Activated CD8-positive, alpha-beta memory T cell treated with anti-CD3 and anti-CD28 coated beads, Interleukin-2, amount 50 U/mL, for 4 hours (primary cell): ENCODE data around the gene TRH.
"Not testable (repeated sequence)": the region's sequence is repeated elsewhere in the genome, so short reads cannot be mapped to it uniquely, and the experiment has no call there.

ENCODE experiments used
- DNase-seq: peaks from one replicate; pipeline ENCODE4 v3.0.0-alpha.2; 2020

The TRH gene

GRCh38 chr3:129966876-129967275, 7.6 kb upstream of the TRH start:
- no peak for DNase-seq

- DNase-seq = no peak
Observed at GRCh38 chr3:129967761-129968160, 6.8 kb upstream of the TRH start.

GRCh38 chr3:129971351-129972052, 3.0 kb upstream of the TRH start:
- no peak for DNase-seq

GRCh38 chr3:129972301-129972700, 2.2 kb upstream of the TRH start:
- DNase-seq = no peak

GRCh38 chr3:129973853-129974563, 512 bp upstream of the TRH start:
- no peak for DNase-seq

- no peak for DNase-seq
Observed at GRCh38 chr3:129974833-129975704, 549 bp downstream of the TRH start.

GRCh38 chr3:129975705-129976048, 1.2 kb downstream of the TRH start:
- DNase-seq = no peak

GRCh38 chr3:129976286-129976685, 1.8 kb downstream of the TRH start:
- no peak for DNase-seq

- DNase-seq = no peak
Observed at GRCh38 chr3:129978123-129978522, 3.6 kb downstream of the TRH start.

GRCh38 chr3:129979905-129980304, 5.4 kb downstream of the TRH start:
- DNase-seq = no peak

- no peak for DNase-seq
Observed at GRCh38 chr3:129983561-129983960, 9.0 kb downstream of the TRH start.

GRCh38 chr3:129984125-129984524, 9.6 kb downstream of the TRH start:
- no peak for DNase-seq

- no peak for DNase-seq
Observed at GRCh38 chr3:129985113-129985512, 10.6 kb downstream of the TRH start.

- DNase-seq = no peak
Observed at GRCh38 chr3:129988429-129988828, 13.9 kb downstream of the TRH start.

GRCh38 chr3:129989414-129989813, 14.9 kb downstream of the TRH start:
- no peak for DNase-seq

GRCh38 chr3:129992781-129993180, 18.3 kb downstream of the TRH start:
- DNase-seq = no peak

GRCh38 chr3:129994883-129995559, 20.5 kb downstream of the TRH start:
- DNase-seq = no peak

- DNase-seq = no peak
Observed at GRCh38 chr3:129996073-129996472, 21.6 kb downstream of the TRH start.

- DNase-seq = not testable (repeated sequence)
Observed at GRCh38 chr3:129999176-129999575, 24.7 kb downstream of the TRH start.

GRCh38 chr3:130002666-130003598, 28.4 kb downstream of the TRH start:
- DNase-seq = peak; percentile 72

- no peak for DNase-seq
Observed at GRCh38 chr3:130010556-130010955, 36.0 kb downstream of the TRH start.

GRCh38 chr3:130012108-130012507, 37.6 kb downstream of the TRH start:
- not testable (repeated sequence) for DNase-seq
